ENCODE results near the gene RGS5.

The RGS5 gene

DNA sequence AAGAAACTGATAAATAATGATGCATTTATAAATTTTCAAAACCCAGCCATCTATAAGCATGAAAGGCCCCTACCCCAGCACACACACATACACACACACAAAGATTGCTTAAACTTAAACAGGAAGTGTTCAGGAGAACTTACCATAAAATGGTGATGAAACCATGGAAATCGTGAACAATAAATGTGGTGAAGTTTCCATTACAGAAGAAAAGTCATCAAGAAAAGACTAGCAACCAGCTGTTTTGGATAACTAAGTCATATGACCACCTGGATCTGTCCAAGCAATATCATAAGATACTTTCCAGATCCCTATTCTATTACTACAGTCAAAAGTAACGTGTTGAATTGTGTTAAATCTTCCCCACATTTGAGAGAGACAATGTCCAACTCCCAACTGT, 24.1 kb downstream of the RGS5 start:
- DNase-seq, result no peak

DNA sequence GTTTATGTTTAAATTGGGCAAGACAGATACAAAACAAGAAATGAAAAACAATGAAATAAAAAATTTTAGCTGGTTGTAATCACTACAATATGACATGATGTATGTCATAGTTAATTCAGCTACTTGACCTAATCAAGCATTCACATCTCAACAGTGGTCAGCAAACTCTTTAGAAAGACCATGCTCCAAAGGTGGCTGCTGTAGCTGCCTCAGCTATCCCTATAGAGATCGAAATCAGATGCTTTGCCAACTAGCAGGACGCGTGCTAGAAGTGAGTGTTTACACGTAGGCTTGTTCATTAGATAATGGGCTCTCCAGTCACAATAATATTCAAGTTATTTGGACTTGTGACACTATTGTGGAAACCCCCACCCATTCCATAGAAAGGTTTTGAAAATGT, 25.9 kb downstream of the RGS5 start:
- DNase-seq, result no peak

DNA sequence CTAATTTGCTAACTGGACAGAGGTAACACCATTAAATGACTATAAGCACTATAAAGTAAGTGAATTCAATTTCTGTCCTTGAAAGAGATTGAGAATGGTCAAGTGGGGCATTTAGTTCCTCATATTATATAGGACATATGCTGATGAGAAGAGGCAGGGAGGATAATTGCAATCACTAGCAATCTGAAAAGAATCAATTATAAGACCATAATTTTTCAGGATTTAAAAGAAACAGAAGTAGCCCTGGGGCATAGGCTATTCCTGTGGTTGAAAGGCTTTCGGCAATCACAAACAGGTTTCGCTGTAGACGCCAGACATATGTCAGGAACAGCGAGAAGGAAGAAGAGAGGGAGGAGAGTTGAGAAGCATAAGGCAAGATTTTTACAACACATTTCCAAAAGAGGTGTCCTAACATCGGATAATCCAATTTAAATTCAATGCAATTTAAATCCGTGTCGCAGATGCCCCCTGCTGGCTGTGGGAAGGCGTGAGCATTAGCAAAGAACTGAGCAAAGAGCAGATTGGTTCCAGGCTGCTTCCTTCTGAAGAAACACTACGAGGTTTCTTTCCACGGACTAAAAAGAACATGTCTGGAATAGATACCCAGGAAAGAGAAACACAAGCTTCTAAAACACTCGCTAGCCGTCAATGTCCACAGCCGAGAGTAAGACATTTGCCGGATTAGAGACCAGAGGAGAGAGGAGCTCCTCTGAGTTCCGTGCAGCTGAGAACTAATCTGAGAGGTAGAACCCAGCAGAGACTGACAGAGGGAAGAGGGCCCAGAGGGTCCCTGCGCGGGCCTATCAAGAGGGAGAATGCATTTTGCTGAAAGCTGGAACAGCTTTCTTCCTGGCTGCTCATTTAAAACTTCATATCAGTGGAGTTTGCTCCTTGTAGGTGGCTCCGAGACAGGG, 27.9 kb downstream of the RGS5 start:
- DNase-seq, result peak in 3 of 5 donors; percentile 3 to 19 (median 18)

DNA sequence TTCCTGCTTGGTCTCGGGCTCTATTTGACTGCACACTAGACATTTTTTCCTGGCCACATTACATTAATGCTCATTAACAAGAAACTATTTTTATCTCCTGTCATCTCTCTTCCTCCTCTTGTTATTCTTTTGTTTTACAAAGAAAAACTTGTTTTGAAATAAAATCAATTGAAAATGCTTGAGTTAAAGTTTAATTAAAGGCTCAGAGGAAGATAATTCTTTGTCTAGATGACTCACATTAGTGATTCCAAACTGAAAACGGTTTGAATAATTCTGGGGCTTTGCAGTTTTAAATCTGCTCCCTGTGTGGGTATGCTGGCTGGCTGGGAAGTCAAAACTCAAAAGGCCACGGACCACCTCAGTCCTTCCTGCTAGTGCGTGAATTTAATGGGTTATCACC, 29.6 kb downstream of the RGS5 start:
- DNase-seq, result no peak

DNA sequence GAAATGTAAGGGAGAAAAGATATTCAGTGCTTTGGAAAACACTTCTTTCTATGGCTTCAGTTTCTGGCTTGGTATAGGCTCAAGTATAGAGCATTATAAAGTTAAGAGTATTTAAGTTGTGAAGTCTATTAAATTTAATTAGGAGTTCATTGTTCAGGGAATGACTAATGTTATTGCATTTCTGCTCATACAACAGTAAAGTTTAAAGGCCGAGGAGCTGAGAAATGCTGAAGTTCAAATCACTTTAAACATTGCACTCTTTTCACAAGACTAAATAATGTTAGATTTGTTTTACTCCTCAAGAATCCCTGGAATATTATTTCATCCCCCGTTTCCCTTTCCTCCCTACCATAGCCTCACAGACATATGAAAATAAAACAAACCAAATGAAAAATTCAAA, 30.1 kb downstream of the RGS5 start:
- DNase-seq, result no peak

DNA sequence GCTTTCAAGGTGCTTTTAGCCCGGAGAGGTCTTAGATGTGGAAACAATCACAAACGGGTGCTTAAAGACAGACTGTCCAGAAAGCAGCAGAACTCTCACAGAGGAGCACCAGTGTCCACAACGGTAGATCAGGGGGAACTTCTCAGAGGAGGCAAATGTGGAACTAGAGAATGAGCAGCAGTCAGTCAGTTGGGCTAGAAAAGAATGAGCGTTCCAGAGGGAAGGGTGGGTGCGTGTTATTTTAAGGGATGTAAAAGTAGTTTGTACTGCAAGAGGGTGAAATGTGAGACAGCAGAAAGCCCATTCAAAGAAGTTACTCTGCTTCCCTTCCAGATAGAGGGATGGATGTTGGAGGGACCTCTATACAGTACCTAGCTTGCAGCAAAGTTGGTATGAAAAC, 30.9 kb downstream of the RGS5 start:
- no peak for DNase-seq

DNA sequence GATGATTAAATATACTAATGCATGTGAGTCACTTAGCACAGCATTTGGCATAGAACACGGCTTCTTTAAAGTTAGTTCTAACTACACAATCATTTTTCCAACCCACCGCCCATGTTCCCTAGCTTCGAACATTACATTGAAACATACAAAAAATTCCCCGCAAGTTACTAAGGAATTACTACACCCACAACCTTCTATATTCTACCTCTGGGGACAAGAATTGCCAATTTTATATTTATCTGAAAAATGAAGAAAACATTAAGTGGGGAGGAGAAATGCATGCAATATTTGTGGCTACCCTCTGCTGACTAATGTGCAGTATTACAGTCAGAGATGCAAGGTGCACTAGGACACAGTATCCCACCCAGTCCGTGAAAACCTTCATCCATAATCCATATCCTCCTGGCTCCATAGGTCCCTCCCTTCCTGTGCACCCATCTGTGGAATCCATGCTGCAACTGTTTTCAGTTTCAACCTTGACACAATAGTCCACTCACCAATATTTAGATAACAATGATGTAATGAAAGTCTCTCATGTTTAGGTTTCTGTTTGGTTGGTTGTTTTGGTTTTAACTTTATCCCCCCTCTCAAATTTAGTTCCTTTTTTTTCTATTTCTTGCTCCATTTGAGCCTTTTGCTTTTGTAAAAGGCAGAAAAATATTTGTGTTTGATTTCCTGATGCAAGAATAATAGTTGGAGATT, 31.6 kb downstream of the RGS5 start:
- DNase-seq, result no peak

DNA sequence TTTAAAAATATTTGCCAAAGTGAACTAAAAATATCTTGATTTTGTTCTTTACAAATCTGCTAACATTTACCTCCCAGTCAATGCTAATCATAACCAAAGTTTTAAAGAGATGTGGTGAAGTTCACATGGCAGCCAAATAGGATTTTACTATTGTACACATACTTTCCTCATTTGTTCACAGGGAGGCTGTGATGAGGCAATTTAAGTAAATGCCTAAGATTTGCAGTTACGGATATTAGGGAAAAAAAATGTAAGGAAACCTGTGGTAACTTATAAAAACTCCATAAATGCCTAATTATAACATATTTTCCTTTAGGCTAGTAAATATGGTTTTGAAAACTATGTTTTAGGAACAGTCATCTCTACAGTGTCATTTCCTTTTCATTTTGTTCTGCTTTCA, 32.4 kb downstream of the RGS5 start:
- DNase-seq, result no peak

DNA sequence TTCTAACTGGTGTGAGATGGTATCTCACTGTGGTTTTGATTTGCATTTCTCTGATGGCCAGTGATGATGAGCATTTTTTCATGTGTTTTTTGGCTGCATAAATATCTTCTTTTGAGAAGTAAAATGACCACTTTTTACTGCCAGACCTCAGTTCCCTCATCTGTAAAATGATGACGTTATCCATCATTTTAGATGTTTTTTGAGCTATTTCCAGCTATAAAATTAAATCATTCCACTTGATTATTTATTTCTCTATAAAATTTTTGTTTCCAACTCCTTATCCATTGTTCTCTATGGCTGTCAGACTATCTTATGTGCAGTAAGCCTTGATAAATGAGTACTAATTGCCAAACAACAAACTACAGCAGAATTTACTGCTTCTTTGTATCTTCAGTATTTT, 33.2 kb downstream of the RGS5 start:
- DNase-seq, result no peak

DNA sequence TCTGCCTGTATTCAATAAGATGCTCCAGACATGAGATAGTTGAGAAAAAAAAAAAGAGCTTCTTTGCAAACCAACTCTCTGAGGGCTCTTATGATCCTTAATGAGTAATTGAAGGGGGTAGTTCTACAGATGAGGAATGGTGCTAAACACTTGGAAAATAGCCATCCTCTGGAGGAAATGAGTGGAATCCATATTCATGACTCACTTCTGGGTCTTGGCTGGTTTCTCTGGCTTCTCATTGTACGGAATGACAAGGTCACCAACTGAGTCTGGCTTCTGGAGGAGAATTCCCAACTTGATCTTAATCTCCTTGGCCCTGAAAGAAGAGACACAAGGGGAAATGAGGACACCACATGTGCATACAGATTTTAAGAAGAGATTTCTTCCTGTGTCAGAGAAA, 34.7 kb downstream of the RGS5 start:
- DNase-seq, result no peak

DNA sequence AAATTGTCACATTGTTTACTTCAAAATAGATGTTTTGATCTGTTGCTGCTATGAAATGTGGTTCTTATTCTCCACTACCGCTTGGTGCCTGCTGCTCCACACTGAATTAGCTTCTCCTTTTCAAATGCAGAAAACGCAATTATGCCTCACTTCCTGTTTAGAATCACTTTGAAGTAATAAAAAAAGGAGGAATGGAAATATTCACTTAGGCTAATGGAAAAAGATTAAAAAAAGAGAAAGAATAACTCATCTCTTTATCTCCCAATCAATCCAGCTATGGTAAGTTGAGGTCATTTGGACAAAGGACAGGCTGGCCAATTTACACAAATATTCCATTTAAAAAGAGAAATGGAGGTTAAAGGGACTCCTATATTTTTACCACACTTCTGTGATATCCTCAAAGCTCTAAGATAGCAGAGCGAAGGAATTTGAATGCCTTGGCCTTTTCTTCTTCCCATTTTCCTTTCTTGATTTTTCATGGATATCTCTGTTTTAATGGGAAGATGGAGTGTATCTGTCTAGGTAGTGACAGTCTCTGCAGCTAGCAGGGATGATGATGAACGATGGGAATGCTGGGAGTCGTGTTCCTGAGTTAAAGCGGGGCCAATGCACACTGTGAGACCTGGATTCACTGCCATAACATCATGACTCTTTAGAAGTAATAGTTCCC, 35.7 kb downstream of the RGS5 start:
- DNase-seq, result no peak

DNA sequence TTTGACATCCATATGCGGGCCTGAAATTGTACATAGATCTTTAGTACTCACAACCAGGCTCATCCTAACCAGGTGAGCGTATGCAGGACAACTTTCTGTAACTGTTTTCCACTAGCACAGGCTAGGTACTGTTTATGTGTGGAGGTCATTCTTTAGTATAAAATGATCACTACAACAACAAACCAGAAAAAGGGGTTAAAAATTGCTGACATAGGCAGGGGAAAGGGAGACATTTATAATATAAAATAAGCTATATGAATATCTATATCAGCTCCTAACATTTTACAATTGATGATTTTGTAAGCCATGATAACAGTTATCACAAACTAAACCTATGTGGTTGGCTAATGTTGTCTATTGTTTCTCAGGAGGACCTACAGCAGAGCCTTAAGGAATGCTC, 37.6 kb downstream of the RGS5 start:
- no peak for DNase-seq

DNA sequence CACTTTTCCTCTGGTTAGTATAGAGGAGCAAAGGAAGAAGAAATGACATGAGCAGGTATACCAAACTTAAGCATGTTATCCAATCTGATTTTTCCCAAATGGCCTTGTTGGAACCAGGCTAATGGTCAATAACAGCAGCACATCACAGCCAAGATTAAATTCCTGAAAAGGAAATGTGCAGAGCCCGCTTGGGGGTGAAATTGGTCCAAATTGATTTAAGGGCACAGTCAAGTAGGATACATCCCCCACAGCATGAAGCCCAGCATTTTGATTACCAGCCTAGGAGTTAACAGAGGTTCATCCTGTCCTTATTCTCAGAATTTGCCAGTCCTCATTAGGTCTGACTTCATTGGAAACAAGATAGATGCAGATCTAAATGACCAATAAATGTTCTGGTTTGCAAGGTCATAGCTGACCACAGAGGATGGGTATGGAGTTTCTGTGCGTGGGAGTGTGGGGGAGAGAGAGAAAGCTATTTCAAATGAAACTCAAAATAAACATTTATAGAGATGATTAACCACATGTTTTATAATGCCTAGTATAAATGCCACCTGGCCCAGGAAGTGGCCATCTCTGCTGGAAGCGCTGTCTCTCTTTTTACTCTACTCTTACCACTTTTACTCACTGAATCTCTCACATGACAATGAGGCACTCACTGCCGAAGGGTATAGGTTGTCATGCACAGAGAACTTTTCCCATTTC, 38.7 kb downstream of the RGS5 start:
- no peak for DNase-seq

DNA sequence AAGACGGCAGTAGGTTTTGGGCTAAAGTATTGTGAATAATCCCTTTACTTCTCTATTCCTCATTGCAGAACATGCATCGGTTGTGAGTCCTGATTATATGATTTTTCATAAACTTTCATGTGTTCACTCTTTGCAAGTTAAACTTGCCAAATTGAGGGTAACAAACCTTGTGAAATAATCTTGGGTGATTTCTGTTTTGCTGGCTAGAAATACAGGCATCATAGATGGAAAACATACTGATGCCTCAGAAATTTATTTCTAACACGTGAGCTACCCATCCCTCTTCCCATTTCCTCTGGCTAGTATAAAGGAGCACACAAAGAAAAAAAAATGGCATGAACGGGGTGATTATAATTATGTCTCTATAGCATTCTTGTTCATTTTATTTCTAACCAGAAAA, 39.6 kb downstream of the RGS5 start:
- DNase-seq, result no peak

DNA sequence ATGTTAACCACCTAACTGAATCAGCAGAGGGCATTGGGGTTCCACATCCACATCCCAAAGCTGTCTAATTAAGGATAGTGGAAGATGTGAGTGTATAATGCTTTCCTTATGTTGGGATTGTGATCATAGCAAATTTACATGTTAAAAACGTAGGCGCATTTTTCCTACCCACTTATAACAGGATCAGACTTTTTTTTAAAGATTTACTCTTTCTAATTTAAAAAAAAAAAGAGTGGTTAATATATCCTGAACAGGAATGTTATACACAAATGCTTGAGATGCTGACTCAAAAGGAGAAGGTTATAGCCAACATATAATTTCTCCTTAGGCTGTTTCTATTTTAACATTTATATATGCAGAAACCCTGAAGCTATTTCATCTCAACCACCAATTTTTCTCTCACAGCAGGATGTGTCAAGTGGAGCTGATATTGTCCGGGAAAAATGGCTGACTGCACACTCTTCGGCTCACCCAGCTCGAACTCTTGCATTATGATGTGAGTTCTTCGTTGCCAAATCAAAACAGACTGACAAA, 40.3 kb downstream of the RGS5 start:
- no peak for DNase-seq

DNA sequence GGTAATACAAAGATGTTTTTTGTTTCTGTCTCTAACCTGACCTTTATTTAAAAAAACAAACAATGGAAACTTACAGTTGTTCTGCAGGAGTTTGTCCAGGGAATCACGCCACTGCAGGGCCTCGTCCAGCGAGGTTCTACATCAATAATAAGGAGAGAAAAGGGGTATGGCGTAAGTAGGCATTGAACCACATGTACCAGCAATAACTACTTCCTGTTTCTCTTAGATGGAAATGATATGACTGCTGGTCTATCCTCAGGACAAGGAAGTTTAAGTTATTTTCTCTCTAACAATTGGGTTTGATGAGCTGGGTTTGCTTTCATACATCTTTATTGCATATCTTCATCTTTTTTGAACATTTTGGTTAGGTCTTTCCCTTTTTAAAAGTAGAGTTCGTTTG, 40.9 kb downstream of the RGS5 start:
- DNase-seq, result no peak

DNA sequence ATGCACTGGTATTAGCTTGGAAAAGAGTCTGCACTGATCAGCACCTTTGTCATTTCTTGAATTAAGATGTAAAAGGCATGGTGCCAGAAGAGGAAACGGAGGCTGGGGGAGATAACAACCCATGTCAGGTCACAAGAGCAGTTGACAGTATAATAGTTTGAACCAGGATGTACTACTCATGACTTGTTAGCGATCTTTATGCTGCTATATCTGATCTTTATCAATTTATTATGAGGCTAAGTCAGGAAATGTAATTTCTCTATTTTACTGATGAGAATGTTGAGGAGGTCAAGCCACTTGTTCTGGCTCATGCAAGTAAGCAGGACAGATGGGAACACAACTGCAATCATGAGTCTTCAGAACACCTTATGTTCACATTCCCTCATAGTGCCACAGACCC, 41.4 kb downstream of the RGS5 start:
- DNase-seq, result no peak

DNA sequence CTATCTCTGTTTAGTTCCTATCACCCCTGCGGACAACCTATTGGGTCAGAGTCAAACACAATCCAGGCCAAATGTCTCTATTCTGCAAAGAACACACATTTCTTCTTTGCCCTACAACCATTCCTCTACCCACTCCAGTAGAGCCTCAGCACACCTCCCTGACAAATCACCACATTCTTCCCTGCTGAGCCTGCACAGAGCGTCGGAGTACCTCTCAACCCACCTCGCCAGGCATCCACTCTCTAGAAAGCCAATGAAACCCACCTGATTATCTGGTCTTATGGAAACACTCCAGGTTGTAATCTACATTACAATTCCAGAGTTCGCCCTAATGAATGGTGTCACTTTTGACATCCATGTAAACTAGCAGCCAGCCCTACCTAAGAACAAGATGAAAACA, 47.1 kb downstream of the RGS5 start:
- no peak for DNase-seq

DNA sequence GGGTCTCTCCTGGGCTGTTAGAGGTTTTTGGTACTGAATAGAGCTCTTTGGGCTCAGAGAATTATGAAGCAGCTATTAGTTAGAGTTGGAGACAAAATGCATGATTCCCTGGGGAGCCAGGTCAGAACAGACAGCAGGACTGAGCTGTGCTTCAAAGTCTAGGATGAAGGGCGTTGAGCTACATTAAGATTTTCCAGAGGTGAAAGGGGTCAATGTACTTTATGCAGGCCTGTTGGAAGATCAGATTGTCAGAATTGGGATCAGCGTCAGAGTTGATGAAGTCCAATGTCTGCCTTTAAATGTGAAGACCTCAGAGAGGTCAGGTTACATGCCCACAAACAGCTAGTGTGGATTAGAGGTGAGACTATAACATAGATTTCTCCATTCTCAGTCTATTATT, 53.8 kb downstream of the RGS5 start:
- no peak for DNase-seq

DNA sequence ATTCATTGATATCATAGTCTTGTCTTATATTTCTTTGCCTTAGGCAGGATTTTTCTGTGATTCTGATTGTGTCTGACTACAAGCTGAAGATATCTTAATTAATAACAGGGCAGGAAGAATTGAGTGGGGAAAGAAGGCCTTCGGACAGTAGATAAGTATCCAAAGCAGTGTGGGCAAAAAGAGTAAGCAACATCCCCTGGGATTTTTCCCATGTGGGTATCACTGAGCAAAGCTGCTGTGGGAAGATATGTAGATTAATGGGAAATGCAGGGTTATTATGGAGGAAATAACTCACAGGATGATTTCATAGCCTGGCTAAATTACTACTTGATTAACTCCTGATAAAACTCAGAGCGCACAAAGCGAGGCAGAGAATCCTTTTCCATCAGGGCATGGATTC, 55.7 kb downstream of the RGS5 start:
- no peak for DNase-seq

DNA sequence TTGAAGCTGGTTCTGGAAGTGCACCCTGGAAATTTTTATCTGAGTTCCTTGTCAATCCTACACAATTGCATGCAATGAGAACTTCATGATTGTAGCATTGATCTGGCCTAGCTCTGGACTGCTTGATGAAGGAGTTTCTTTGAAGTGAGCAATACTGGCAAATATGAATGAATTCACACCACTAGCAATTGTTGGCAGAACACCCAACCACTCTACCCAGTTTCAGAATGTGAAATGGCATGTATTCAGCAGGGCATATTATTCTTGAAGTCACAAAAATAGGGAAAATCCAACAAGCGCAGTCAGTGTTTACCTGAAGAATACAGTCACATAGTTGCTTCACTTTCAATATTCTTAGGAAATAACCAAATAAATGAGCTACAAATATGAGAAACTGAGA, 57.3 kb downstream of the RGS5 start:
- no peak for DNase-seq

DNA sequence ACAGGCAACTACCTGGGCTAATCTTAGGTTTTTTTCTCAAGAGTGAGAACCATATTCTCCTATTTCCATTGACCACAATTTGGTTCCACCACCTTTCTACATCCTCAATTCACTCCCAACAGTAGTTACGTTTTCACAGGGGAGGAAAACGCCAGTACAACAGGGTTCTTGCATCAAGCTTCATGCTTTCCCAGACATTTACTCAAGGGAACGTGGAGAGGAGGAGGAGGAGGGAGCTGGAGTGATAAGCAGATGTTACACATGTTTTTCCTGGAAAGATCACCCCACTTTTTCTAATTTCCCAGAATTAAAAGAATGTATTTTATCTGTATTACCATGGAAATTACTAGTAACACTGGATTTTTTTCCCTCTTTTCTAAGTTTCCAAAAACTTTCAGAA, 58.3 kb downstream of the RGS5 start:
- DNase-seq, result no peak

DNA sequence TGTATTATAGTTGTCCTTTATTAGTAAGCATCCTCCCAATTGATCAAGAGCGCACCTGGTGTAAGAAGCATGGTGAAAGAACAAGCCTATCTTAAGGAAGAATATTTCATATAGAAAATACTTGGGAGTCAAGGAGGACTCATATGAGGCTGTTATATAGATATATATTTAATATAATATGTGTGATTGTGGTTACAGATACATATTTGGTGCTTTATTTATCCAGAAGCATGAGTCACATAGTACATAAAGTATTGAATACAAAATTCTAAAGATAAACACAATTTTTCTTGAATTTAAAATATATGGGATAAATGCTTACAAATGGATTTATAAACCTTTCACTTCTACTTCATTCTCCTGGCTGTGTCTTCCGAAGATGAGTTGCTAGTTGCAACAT, 60.6 kb downstream of the RGS5 start:
- no peak for DNase-seq

All from T-helper 1 cell (primary cell).